ENCODE data around the gene HTT.
"Not testable (repeated sequence)": the region's sequence is repeated elsewhere in the genome, so short reads cannot be mapped to it uniquely, and the experiment has no call there.

DNA sequence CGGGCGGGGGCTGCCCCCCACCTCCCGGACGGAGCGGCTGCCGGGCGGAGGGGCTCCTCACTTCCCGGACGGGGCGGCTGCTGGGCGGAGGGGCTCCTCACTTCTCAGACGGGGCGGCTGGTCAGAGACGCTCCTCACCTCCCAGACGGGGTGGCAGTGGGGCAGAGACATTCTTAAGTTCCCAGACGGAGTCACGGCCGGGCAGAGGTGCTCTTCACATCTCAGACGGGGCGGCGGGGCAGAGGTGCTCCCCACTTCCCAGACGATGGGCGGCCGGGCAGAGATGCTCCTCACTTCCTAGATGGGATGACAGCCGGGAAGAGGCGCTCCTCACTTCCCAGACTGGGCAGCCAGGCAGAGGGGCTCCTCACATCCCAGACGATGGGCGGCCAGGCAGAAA lies 20.2 kb downstream of the HTT start:
- TF ChIP-seq, protein P1, sequence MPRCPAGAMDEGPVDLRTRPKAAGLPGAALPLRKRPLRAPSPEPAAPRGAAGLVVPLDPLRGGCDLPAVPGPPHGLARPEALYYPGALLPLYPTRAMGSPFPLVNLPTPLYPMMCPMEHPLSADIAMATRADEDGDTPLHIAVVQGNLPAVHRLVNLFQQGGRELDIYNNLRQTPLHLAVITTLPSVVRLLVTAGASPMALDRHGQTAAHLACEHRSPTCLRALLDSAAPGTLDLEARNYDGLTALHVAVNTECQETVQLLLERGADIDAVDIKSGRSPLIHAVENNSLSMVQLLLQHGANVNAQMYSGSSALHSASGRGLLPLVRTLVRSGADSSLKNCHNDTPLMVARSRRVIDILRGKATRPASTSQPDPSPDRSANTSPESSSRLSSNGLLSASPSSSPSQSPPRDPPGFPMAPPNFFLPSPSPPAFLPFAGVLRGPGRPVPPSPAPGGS (CRISPR knock-in tag; IDR thresholded peaks at IDR 0.05) = not testable (repeated sequence)
- TF ChIP-seq, protein P2, sequence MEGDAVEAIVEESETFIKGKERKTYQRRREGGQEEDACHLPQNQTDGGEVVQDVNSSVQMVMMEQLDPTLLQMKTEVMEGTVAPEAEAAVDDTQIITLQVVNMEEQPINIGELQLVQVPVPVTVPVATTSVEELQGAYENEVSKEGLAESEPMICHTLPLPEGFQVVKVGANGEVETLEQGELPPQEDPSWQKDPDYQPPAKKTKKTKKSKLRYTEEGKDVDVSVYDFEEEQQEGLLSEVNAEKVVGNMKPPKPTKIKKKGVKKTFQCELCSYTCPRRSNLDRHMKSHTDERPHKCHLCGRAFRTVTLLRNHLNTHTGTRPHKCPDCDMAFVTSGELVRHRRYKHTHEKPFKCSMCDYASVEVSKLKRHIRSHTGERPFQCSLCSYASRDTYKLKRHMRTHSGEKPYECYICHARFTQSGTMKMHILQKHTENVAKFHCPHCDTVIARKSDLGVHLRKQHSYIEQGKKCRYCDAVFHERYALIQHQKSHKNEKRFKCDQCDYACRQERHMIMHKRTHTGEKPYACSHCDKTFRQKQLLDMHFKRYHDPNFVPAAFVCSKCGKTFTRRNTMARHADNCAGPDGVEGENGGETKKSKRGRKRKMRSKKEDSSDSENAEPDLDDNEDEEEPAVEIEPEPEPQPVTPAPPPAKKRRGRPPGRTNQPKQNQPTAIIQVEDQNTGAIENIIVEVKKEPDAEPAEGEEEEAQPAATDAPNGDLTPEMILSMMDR (CRISPR knock-in tag; IDR thresholded peaks at IDR 0.05) = not testable (repeated sequence)
- not testable (repeated sequence) for TF ChIP-seq PRPF4 (IDR thresholded peaks at IDR 0.05; ENCODE audit: low read depth, low read length, poor library complexity, severe bottlenecking); NR3C1 (CRISPR knock-in tag; IDR thresholded peaks at IDR 0.05); NFKBIZ (CRISPR knock-in tag; IDR thresholded peaks at IDR 0.05); RFX5 (IDR thresholded peaks at IDR 0.05; ENCODE audit: low read depth, low read length); HDAC6 (IDR thresholded peaks at IDR 0.05; ENCODE audit: low read depth, low read length); MAFK (conservative IDR thresholded peaks at IDR 0.05 in 1 of 2, IDR thresholded peaks at IDR 0.05 in 1 of 2; ENCODE audit: low read length in 2 of 2); CHD2 (IDR thresholded peaks at IDR 0.05; ENCODE audit: low read depth, low read length)

Data from HepG2 (cell line).